ENCODE data around the gene EGFL7. TPM values are rescaled to one million over a fixed set of nuclear protein-coding genes. Genes with fewer than 3 reads are reported as not detected.
A peak's percentile ranks its signal among the peaks of the same experiment; 100 is the strongest.

The EGFL7 gene
- total and polyA plus RNA-seq, 10 of the 15 experiments (the other 5 are each of a cell fraction or from before 2014, with no cell fraction given), result 0.06 to 0.46 (median 0.19) TPM; not detected in 5

DNA sequence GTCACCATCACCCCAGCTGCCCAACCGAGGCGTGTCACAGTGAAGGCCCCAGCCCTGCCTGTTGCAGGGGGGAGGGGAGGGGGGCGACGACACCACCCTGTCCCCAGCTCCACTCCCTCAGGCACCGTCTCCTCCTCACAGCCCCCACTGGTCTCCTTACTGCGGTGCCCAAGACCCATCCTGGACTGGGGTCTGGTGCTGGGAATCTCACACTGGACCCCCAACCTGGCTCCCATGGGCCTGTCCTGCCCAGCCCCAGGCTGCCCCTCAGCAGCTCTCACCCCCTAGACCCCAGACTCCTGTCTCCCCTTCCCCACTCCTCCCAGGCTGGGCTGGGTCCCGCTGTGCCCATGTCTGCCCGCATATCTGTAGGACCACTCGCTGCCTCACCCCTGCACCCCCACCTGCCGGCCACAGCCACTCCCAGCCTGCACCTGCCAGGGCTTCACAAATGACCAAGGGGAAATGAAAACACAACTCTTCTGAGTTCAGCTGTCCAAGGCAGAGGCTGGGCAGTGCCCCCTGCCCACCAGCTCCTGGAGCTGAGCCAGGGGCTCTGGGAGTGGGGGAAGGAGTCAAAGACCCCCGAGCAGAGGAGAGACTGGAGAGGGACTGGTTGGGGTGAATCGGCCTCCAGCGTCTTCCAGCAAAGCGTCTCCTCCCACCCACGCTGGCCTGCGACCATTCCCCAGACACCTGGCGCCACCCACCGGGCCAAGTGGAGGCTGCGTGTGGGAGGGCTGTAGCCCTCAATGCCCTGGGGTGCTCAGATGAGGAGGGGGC is 32.6 kb upstream of the EGFL7 start (continued):
- TF ChIP-seq MEF2B (IDR thresholded peaks at IDR 0.05; ENCODE audit: partially characterized antibody, poor library complexity, severe bottlenecking), result no peak
- no peak for TF ChIP-seq ZNF384 (IDR thresholded peaks at IDR 0.05; ENCODE audit: borderline replicate concordance, low read depth, low read length)
- TF ChIP-seq RB1 (IDR thresholded peaks at IDR 0.05; ENCODE audit: borderline replicate concordance), result no peak
- TF ChIP-seq, protein P1, sequence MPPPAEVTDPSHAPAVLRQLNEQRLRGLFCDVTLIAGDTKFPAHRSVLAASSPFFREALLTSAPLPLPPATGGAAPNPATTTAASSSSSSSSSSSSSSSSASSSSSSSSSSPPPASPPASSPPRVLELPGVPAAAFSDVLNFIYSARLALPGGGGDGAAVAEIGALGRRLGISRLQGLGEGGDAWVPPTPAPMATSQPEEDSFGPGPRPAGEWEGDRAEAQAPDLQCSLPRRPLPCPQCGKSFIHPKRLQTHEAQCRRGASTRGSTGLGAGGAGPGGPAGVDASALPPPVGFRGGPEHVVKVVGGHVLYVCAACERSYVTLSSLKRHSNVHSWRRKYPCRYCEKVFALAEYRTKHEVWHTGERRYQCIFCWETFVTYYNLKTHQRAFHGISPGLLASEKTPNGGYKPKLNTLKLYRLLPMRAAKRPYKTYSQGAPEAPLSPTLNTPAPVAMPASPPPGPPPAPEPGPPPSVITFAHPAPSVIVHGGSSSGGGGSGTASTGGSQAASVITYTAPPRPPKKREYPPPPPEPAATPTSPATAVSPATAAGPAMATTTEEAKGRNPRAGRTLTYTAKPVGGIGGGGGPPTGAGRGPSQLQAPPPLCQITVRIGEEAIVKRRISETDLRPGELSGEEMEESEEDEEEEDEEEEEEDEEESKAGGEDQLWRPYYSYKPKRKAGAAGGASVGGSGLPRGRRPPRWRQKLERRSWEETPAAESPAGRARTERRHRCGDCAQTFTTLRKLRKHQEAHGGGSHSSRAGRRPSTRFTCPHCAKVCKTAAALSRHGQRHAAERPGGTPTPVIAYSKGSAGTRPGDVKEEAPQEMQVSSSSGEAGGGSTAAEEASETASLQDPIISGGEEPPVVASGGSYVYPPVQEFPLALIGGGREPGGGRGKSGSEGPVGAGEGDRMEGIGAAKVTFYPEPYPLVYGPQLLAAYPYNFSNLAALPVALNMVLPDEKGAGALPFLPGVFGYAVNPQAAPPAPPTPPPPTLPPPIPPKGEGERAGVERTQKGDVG (CRISPR knock-in tag; IDR thresholded peaks at IDR 0.05), result no peak
- no peak for TF ChIP-seq NR2C2 (IDR thresholded peaks at IDR 0.05; ENCODE audit: borderline replicate concordance, control insufficient read depth, insufficient read length, low read depth)
- TF ChIP-seq POLR2AphosphoS2 (IDR thresholded peaks at IDR 0.05; ENCODE audit: low read depth, low read length), result no peak
- no peak for TF ChIP-seq PAX5 (IDR thresholded peaks at IDR 0.05; ENCODE audit: borderline replicate concordance, low read depth, low read length)
- no peak for TF ChIP-seq ZNF207 (IDR thresholded peaks at IDR 0.05; ENCODE audit: borderline replicate concordance)
- no peak for TF ChIP-seq IKZF2 (IDR thresholded peaks at IDR 0.05)
- no peak for TF ChIP-seq TCF3 (IDR thresholded peaks at IDR 0.05; ENCODE audit: borderline replicate concordance, insufficient read depth, low read depth, low read length)
- TF ChIP-seq MTA3 (IDR thresholded peaks at IDR 0.05; ENCODE audit: borderline replicate concordance, low read length), result no peak
- no peak for TF ChIP-seq RELA (IDR thresholded peaks at IDR 0.05; ENCODE audit: borderline replicate concordance, partially characterized antibody)
- no peak for TF ChIP-seq CEBPB (IDR thresholded peaks at IDR 0.05; ENCODE audit: borderline replicate concordance in 1 of 2, low read depth in 2 of 2, low read length in 2 of 2)
- no peak for TF ChIP-seq BACH1 (IDR thresholded peaks at IDR 0.05; ENCODE audit: borderline replicate concordance)
- TF ChIP-seq NFYB (IDR thresholded peaks at IDR 0.05; ENCODE audit: insufficient read depth, low read depth, low read length), result no peak
- no peak for TF ChIP-seq FOXM1 (IDR thresholded peaks at IDR 0.05; ENCODE audit: low read depth, low read length)
- TF ChIP-seq RAD21 (IDR thresholded peaks at IDR 0.05; ENCODE audit: insufficient read depth, low read depth, low read length), result peak; percentile 92
- TF ChIP-seq PML (IDR thresholded peaks at IDR 0.05; ENCODE audit: low read length), result no peak
- TF ChIP-seq JUND (IDR thresholded peaks at IDR 0.05; ENCODE audit: low read depth, low read length), result no peak
- 0 out of 2 replicates have a peak, but pooled peaks have one; percentile 8 for TF ChIP-seq TCF12 (IDR thresholded peaks at IDR 0.05; ENCODE audit: low read depth, low read length)
- TF ChIP-seq CUX1 (IDR thresholded peaks at IDR 0.05; ENCODE audit: insufficient replicate concordance, low read depth, low read length), result no peak
- no peak for TF ChIP-seq ATF7 (IDR thresholded peaks at IDR 0.05; ENCODE audit: low read depth)
- no peak for TF ChIP-seq JUNB (IDR thresholded peaks at IDR 0.05)

Data from GM12878 (cell line).